HepG2 (cell line): ENCODE measurements around the gene TOP1. TPM values are rescaled to one million over a fixed set of nuclear protein-coding genes. Genes with fewer than 3 reads are reported as not detected.

Experiments used
- ATF7 ChIP-seq, 2 experiments: fragments of 450-650 bp in 1 of 2; sonication (generic) in 1 of 2; formaldehyde crosslinking in 1 of 2; IDR thresholded peaks; 2 replicates each; pipeline versions ENCODE4 v1.4.0 to v1.6.1; 2016 to 2020; ENCODE audit warnings: antibody characterized with exemption in 1 of 2, mild to moderate bottlenecking in 1 of 2, missing genetic modification reagents in 1 of 2
- ATF7-NPFF ChIP-seq: sonication (generic); formaldehyde crosslinking; IDR thresholded peaks from 2 replicates; pipeline ENCODE4 v1.8.1; 2023; ENCODE audit warnings: mild to moderate bottlenecking, low read depth, missing genetic modification reagents, moderate library complexity
- JUND ChIP-seq: sonication (generic); formaldehyde crosslinking; IDR thresholded peaks from 2 replicates; pipeline ENCODE4 v1.8.0; 2022; ENCODE audit warnings: mild to moderate bottlenecking, missing genetic modification reagents
- PHF21A ChIP-seq: sonication (generic); formaldehyde crosslinking; IDR thresholded peaks from 2 replicates; pipeline ENCODE4 v1.5.0; 2020; ENCODE audit warnings: mild to moderate bottlenecking, missing genetic modification reagents
- REPIN1 ChIP-seq: sonication (generic); formaldehyde crosslinking; IDR thresholded peaks from 2 replicates; pipeline ENCODE4 v1.8.0; 2022; ENCODE audit warnings: missing genetic modification reagents, low read depth, mild to moderate bottlenecking, borderline replicate concordance
- SALL1 ChIP-seq: sonication (generic); formaldehyde crosslinking; IDR thresholded peaks from 2 replicates; pipeline ENCODE4 v1.8.0; 2022; ENCODE audit warnings: mild to moderate bottlenecking, missing genetic modification reagents
- TARDBP ChIP-seq: sonication (generic); formaldehyde crosslinking; IDR thresholded peaks from 2 replicates; pipeline ENCODE4 v1.8.0; 2022; ENCODE audit warnings: mild to moderate bottlenecking, missing genetic modification reagents
- TEAD3 ChIP-seq: optimal IDR thresholded peaks from 2 replicates; pipeline ENCODE3; 2016; ENCODE audit warnings: borderline replicate concordance
- ZNF577 ChIP-seq: sonication (generic); formaldehyde crosslinking; IDR thresholded peaks from 2 replicates; pipeline ENCODE4 v1.4.0; 2020; ENCODE audit warnings: mild to moderate bottlenecking, low read depth, missing genetic modification reagents, borderline replicate concordance
- ZNF776 ChIP-seq: sonication (generic); formaldehyde crosslinking; IDR thresholded peaks from 2 replicates; pipeline ENCODE4 v1.4.0; 2020; ENCODE audit warnings: mild to moderate bottlenecking, missing genetic modification reagents
- ZUFSP ChIP-seq: sonication (generic); formaldehyde crosslinking; IDR thresholded peaks from 2 replicates; pipeline ENCODE4 v1.9.0; 2021; ENCODE audit warnings: missing genetic modification reagents, mild to moderate bottlenecking, borderline replicate concordance
- polyA plus RNA-seq, 8 experiments: library from polyadenylated mRNA; depleted of rRNA in 3 of 8; stranded (reverse) in 7 of 8; unstranded in 1 of 8; fragments of >200 nt; fragmentation: Illumina TruSeq in 4 of 8; extraction: Trizol in 4 of 8; gene quantifications; 2 replicates each; pipeline versions ENCODE4 v1.2.1 to v1.2.3, GENCODE V29; 2011 to 2016; ENCODE audit warnings: low read depth in 4 of 8, missing spikeins in 1 of 8, mixed read lengths in 1 of 8; ENCODE audit not compliant: insufficient read depth in 1 of 8
- total RNA-seq, 5 experiments: library from RNA; depleted of rRNA; stranded (reverse); fragments of >200 nt; fragmentation: Illumina TruSeq; extraction: Trizol; gene quantifications; 2 replicates each; pipeline ENCODE4 v1.2.3, GENCODE V29; 2016; ENCODE audit warnings: low read depth in 1 of 5
- TF ChIP-seq, protein P1 (sequence below): sonication (generic); formaldehyde crosslinking; IDR thresholded peaks from 2 replicates; pipeline ENCODE4 v1.5.0; 2020; ENCODE audit warnings: mild to moderate bottlenecking, missing genetic modification reagents
- TF ChIP-seq, protein P2 (sequence below): sonication (generic); formaldehyde crosslinking; IDR thresholded peaks from 2 replicates; pipeline ENCODE4 v1.4.0; 2020; ENCODE audit warnings: missing genetic modification reagents
- TF ChIP-seq, protein P3 (sequence below): sonication (generic); formaldehyde crosslinking; conservative IDR thresholded peaks from 2 replicates; pipeline ENCODE4 v1.8.0; 2022; ENCODE audit warnings: mild to moderate bottlenecking, moderate library complexity, missing genetic modification reagents
- TF ChIP-seq, protein P4 (sequence below): sonication (generic); formaldehyde crosslinking; IDR thresholded peaks from 2 replicates; pipeline ENCODE4 v1.5.0; 2020; ENCODE audit warnings: mild to moderate bottlenecking, missing genetic modification reagents, borderline replicate concordance

The TOP1 gene
- total and polyA plus RNA-seq, 2 of the 13 experiments (the other 11 are each of a cell fraction or from before 2014, with no cell fraction given) = 10.2 to 19.4 TPM

DNA sequence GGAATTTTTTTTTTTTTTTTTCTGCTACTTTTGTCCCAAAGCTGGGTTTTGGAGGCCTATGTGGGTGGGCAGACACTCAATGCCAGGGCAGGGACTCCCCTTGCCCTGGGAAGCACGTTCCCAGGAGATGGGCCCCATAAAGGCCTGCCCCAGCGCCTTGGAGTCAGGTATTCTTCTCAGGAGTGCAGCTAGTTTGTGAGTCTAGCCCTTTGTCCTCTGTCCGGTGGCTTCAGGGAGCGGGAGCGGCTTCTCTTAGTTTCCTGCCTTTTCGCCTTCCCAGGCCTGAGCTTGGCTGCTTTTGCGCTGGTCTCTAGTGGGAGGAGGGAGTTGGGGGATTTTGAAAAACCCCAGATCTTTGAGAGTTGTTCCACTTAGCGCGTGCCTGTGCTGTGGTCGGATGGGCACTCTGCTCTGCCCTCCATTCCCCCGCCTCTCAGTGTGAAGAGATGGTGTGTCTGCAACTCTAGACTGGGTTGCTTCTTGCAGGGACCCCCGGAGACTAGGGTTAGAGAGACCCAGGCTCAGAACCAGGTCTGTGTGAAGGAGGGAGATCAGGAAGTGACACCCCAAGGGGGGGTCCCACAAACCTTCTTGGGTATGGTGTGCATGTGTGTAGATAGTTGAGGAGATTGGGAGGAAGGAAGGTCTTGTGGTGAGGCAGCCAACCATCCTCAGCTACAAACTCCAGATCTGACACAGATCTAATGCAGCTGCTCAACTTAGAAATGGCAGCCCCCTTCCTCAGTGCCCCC lies 110.0 kb downstream of the TOP1 start (continued):
- TF ChIP-seq, protein P1, sequence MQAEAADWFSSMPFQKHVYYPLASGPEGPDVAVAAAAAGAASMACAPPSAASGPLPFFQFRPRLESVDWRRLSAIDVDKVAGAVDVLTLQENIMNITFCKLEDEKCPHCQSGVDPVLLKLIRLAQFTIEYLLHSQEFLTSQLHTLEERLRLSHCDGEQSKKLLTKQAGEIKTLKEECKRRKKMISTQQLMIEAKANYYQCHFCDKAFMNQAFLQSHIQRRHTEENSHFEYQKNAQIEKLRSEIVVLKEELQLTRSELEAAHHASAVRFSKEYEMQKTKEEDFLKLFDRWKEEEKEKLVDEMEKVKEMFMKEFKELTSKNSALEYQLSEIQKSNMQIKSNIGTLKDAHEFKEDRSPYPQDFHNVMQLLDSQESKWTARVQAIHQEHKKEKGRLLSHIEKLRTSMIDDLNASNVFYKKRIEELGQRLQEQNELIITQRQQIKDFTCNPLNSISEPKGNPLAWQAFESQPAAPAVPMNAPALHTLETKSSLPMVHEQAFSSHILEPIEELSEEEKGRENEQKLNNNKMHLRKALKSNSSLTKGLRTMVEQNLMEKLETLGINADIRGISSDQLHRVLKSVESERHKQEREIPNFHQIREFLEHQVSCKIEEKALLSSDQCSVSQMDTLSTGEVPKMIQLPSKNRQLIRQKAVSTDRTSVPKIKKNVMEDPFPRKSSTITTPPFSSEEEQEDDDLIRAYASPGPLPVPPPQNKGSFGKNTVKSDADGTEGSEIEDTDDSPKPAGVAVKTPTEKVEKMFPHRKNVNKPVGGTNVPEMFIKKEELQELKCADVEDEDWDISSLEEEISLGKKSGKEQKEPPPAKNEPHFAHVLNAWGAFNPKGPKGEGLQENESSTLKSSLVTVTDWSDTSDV = peak; percentile 48; the same call in 1 of the 2 replicates
- TF ChIP-seq, protein P2, sequence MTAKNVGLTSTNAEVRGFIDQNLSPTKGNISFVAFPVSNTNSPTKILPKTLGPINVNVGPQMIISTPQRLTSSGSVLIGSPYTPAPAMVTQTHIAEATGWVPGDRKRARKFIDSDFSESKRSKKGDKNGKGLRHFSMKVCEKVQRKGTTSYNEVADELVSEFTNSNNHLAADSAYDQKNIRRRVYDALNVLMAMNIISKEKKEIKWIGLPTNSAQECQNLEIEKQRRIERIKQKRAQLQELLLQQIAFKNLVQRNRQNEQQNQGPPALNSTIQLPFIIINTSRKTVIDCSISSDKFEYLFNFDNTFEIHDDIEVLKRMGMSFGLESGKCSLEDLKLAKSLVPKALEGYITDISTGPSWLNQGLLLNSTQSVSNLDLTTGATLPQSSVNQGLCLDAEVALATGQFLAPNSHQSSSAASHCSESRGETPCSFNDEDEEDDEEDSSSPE (CRISPR knock-in tag) = peak; percentile 21; the same call in 1 of the 2 replicates
- peak; percentile 59; the same call in 1 of the 2 replicates for TF ChIP-seq REPIN1
- TF ChIP-seq, protein P3, sequence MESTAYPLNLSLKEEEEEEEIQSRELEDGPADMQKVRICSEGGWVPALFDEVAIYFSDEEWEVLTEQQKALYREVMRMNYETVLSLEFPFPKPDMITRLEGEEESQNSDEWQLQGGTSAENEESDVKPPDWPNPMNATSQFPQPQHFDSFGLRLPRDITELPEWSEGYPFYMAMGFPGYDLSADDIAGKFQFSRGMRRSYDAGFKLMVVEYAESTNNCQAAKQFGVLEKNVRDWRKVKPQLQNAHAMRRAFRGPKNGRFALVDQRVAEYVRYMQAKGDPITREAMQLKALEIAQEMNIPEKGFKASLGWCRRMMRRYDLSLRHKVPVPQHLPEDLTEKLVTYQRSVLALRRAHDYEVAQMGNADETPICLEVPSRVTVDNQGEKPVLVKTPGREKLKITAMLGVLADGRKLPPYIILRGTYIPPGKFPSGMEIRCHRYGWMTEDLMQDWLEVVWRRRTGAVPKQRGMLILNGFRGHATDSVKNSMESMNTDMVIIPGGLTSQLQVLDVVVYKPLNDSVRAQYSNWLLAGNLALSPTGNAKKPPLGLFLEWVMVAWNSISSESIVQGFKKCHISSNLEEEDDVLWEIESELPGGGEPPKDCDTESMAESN (CRISPR knock-in tag) = peak; percentile 30; the same call in 1 of the 2 replicates
- TF ChIP-seq TARDBP (CRISPR knock-in tag) = peak; percentile 45
- TF ChIP-seq, protein P4, sequence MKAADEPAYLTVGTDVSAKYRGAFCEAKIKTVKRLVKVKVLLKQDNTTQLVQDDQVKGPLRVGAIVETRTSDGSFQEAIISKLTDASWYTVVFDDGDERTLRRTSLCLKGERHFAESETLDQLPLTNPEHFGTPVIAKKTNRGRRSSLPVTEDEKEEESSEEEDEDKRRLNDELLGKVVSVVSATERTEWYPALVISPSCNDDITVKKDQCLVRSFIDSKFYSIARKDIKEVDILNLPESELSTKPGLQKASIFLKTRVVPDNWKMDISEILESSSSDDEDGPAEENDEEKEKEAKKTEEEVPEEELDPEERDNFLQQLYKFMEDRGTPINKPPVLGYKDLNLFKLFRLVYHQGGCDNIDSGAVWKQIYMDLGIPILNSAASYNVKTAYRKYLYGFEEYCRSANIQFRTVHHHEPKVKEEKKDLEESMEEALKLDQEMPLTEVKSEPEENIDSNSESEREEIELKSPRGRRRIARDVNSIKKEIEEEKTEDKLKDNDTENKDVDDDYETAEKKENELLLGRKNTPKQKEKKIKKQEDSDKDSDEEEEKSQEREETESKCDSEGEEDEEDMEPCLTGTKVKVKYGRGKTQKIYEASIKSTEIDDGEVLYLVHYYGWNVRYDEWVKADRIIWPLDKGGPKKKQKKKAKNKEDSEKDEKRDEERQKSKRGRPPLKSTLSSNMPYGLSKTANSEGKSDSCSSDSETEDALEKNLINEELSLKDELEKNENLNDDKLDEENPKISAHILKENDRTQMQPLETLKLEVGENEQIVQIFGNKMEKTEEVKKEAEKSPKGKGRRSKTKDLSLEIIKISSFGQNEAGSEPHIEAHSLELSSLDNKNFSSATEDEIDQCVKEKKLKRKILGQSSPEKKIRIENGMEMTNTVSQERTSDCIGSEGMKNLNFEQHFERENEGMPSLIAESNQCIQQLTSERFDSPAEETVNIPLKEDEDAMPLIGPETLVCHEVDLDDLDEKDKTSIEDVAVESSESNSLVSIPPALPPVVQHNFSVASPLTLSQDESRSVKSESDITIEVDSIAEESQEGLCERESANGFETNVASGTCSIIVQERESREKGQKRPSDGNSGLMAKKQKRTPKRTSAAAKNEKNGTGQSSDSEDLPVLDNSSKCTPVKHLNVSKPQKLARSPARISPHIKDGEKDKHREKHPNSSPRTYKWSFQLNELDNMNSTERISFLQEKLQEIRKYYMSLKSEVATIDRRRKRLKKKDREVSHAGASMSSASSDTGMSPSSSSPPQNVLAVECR (CRISPR knock-in tag) = no peak
- TF ChIP-seq ATF7-NPFF (CRISPR knock-in tag) = 0 out of 2 replicates have a peak, but pooled peaks have one; percentile 12
- TF ChIP-seq ZNF577 = no peak
- peak; percentile 30; the same call in 1 of the 2 replicates for TF ChIP-seq ZNF776 (CRISPR knock-in tag)
- TF ChIP-seq PHF21A = 0 out of 2 replicates have a peak, but pooled peaks have one; percentile 30
- TF ChIP-seq ZUFSP = 0 out of 2 replicates have a peak, but pooled peaks have one; percentile 47
- TF ChIP-seq SALL1 (CRISPR knock-in tag) = 0 out of 2 replicates have a peak, but pooled peaks have one; percentile 20
- peak; percentile 33 for TF ChIP-seq TEAD3 (CRISPR knock-in tag)
- TF ChIP-seq ATF7 (IDR thresholded peaks at IDR 0.05) = no peak
- TF ChIP-seq ATF7 (CRISPR knock-in tag; IDR thresholded peaks at IDR 0.05) = peak; percentile 55; the same call in 1 of the 2 replicates
- TF ChIP-seq JUND (CRISPR knock-in tag) = no peak
